DMS114 treated with DMSO at 0.1 percent for 48 hours (cell line): ENCODE measurements around the gene RGS6.

ENCODE experiments used
- DNase-seq: peaks from one replicate; lab custom pipeline; 2025; ENCODE audit not compliant: unreplicated experiment; lab: John Stamatoyannopoulos, UW

RGS6 gene

DNA sequence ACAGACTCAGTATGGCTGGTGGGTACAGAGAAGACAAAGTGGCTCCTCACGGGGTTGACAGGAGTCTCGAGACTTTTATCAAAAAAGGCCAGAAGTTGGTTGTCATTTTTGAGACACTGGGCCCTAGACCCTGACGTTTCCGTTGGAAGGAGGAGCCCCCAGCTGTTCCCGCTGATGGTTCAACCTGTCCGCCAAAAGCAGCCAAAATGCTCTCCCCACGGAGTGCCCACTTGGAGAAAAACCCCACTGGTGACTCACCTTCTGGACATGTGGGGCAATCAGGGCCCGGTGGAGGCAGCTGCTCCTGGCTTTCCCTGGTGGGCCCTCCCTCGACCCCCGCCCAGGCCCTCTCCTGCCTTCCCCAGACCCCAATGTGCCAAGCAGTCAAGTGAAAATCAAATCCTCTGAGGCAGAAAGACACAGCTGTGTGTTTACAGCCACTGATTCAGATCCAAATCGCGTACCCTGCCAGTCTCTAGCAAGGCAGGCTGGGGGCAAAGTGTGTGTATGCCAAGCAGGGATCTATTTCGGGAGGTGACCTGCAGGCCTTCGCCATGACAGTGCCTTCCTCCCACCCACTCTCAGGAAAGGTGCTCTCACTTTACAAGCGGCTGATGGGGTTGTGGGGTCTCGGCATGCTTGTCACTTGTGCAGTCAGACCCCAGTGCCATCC, 614.3 kb downstream of the RGS6 start:
- no peak for DNase-seq

DNA sequence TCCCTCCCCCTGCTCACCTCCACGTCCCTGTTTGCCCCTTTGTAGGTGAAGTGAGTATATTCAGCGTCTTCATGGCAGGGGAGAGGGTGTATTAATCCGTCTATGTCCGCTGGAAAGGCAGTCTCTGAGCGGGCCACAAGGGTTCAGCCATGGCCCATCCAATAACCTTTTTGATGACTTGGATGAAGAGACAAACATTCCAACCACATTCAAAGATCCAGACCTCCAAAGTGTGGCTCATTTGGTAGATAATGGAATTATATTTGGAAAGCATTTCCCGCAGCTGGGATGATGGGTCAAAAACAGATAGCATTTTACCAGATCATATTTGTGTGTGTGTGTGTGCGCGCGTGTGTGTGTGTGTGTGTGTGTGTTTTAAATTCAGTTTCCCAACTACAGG, 615.8 kb downstream of the RGS6 start:
- no peak for DNase-seq

DNA sequence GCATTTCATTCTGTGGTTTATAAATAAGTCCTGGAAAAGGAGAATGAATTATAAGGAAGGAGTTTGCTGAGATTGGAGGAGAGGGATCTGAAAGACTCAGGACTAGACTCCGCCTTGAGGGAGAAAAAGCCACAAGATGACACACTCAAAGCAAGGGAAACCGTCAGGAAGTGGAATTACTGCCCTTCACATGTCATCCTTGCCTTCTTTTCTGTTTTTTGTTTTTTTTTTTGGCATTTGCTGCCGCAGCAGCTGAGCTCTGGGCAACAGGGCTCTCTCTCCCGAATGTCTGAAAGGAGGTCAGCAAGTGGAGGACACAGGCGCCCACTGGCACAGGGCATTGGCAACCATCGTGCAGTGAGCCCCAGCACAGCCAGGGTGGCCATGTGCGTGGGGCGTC, 616.8 kb downstream of the RGS6 start:
- no peak for DNase-seq

DNA sequence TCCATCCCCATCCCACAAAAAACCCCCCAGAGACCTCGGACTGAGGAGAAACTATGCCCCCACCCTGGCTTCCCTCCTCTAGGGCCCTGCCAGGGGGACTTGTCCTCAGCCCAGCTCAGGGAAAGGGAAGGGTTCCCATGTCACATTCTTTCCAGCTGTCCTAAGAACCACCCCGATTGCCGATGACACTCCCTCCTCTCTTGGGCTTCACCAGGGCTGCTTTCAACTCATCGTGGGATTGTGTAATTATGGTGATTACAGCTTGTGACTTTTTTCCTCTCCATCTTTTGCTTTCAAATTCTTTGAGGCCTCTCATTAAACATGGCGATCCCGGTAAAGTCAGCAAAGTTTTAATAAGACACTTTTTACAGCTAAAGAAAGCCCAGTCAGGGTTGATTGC, 617.6 kb downstream of the RGS6 start:
- no peak for DNase-seq

DNA sequence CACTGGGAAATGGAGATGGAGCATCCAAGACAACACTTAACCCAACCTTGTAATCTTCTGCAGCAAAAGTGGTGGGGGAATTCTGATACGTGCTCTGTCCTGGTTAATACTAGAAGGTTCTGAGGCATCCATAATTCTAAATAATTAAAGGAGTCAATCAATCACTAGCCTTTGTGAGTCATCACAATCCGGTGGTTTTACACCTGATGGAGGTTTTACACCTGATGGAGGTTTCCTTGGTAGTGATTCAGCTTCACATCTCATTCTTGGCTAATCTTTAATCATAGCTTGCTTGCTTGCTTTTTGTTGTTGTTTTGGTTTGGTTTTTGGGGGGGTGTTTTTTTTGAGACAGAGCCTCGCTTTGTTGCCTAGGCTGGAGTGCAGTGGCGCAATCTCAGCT, 618.3 kb downstream of the RGS6 start:
- DNase-seq: no peak

DNA sequence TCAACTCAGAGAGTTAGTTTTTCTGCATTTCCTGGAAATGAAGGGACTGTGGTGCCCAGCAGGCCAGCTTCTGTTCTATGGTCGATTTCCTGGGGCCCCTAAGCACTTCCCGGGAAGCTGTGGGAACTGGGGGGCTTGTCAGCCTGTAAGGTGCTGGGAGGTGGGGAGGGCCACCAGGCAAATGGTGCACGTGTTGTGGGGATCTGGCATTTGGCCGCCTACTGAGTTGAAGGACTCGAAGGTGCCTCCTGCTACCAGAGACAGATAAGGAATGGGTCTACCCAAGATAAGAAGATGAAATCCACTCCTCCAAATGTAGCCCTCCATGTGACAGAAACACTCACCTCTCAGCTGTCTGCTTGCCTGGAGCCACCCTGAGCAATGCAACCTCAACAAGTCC, 620.0 kb downstream of the RGS6 start:
- DNase-seq: no peak

DNA sequence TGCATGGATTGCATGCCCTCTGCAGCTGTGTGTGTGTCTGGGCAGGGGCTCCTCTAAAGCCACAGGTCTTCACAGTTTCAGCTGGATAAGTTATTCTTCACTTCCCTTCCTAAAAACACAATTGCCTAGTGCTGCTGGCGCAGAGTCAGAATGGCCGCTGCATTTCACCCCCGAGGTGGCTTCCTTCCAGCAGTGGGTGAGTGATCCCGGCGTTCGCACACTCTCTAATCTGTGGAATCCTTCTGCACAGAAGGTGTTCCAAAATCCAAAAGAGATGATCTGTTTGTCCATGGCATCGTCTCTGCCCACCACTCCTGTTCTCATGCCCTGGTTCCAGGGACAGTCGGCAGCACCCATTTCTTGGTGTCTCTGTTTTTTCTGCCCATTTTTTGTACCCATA, 620.9 kb downstream of the RGS6 start:
- no peak for DNase-seq

DNA sequence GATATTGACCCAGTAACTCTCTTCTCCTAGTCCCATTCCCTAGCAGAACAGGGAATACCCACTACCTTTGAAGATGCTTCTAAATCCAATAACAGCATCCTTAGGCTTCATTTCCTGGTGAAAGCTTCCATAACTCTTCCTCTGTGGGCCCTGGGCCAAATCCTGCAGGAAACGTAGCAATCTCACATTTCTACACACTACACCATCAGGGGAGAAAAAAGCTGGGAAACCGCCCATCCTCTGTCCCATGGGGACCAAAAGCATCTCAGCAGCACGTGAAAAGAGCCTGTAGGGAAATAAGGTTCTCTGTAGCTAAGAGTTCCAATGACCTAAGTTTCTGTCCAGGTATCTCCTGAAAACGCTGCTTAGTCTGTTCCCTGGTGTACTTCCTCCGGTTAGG, 621.4 kb downstream of the RGS6 start:
- DNase-seq: no peak

DNA sequence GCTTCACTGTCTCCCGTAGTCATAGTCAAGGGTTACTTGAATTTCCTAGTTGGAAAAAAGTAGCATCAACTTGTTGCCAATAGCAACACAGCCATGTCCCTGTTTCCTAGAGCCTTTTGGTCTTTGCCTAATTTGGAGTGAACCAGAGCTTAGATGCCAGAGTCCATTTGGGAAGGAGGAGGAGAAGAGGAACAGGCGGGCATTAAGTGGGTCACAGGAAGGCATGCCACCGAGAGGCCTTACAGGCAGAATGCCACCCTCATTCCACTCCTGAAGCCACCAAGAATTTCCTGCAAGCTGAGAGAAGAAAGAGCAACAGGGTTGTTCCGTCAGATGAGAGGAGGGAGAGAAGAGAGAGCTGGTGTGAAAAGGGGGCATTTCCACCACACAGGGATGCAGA, 622.2 kb downstream of the RGS6 start:
- no peak for DNase-seq

DNA sequence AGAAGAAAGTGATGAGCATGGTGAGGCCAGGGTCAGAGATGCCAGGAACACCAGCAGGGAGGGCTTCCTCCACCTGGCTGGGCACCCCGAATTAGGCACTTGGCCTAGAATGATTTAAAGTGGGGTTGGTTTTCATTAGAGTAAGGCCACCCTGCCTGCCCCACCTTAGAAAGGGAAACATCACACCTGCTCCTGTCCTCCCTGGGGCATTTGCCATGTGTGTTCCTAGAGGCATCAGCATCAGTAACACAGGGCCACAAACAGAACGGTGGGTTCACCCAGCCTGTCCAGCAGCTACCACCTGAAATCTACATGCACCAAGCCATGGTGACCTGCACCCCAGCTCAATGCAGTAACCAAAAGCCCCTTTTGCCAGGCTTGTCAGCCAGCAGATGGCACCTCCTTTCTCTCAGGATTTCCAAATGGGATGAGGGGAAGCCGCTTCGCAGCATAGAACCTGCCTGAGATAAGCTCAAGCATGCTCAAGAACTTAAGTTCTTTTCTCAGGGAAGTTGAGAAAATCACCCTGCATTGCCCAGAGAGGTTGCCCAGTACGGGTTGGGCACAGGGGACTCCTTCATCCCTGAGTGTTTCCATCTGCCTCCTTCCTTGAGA, 622.9 kb downstream of the RGS6 start:
- no peak for DNase-seq

DNA sequence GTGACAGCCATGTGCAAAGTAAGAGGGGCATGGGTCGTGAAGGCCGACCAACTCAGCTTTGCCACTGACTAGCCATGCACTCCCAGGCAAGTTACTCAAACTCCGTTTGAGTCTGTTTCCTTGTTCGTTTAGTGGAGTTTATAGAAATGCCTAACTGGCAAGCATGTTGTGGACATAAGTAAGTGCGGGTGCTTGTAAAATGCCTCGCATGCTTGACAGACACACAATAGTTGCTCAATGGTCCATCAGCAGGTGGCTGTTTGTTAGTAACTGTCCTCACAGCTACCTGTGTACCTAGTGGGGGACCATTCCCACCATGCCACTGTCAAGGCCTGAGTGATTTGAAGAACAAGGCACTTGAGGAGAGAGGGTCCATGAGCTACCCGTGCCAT, 623.4 kb downstream of the RGS6 start:
- no peak for DNase-seq

DNA sequence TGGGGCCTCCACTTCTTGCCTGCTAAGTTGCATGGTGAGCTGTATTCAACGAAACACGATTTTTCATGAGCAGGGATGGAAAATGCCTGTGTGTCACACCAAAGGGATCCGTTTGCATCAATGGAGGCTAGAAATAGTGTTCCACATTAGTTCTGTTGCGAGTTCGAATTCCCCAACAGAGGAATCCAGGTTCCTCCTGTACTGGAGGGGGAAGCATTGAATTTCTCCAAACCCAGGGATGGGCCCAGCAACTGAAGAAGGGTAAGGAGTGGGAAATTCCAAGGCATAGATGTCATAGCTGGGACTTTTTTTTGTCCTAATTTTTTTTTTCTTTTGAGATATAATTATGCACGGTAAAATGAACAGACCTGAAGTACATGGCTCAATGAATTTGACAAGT, 625.4 kb downstream of the RGS6 start:
- DNase-seq: no peak

DNA sequence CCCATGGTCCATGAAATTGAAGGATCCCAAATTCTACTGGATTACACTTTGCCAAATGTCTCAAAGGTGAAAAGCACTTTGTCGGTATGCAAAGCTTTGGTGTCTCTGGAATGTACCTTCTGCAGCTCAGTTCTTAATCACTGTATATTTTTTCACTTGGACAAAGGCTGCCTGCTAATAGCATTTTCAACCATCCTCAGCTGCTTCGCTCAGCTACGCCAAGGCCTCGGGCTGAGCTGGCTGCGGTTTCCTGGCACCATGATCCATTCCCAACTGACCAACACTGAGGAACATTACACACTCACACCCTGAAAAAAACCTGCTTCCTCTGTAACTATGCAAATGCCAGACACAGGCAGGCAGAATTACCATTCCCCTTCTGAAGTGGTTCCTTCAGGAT, 626.5 kb downstream of the RGS6 start:
- no peak for DNase-seq

DNA sequence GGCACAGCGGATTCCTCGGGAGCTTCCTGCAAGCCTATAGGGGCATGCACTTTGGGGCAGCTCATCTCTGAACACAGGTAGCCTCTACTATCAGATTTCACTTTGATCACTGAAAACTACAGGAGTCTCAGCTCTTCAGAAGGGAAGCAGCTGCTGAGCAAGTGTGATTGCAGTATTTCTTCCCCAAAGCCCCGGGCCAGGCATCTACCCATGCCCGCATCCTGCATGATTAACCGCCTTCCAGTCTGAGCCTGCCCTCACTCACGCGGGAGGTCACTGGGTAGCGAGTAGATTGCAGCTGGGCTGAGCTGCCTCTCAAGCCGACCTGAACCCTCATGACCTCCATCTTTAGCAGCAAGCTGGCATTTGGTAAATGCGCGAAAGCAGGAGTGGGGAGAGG, 627.0 kb downstream of the RGS6 start:
- DNase-seq: no peak

DNA sequence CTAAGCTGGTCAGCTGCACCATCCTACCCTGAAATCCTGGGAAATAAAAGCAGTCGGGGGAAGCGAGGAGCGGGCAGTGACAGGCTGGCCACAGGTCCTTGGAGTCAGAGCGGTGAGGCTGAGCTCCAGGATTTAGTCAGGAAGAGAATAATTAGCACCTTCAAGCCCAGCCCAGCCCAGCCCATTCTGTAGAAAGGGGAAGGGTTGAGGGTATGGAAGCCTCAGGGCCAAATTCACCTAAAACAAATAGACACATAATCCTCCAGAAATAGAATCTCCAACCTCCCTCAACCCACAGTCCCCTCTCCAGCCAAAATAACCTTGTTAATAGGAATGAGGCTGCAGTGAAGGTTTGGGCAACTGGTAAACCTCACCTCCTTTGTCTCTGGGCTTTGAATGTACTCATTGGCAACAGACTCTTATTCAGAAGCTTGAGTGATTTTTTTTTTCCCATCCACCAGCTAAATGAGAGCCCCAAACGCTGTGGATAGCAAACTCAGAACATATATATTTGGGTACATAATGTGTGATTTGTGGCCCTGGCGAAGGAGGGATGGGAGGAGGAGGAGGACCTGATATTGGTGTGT, 627.5 kb downstream of the RGS6 start:
- DNase-seq: no peak

DNA sequence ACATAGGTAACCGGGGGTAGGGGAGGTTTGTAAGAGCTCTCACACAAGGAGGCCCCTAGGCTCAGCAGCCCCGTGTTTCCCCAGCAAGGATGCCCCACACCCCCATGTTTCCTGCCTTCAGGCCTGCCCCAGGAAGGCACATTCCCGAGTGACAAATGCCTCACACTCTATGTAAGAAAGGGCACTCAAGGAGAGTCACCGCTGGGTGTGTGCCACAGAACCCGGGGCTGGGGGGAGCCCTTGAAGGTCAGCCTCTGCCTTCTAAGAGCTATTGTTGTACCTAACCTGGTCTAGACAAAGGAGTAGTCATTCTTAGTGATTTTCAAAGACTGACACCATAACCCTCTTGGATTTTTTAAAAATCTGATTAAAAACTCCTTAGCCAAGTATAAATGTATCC, 628.1 kb downstream of the RGS6 start:
- DNase-seq: no peak

DNA sequence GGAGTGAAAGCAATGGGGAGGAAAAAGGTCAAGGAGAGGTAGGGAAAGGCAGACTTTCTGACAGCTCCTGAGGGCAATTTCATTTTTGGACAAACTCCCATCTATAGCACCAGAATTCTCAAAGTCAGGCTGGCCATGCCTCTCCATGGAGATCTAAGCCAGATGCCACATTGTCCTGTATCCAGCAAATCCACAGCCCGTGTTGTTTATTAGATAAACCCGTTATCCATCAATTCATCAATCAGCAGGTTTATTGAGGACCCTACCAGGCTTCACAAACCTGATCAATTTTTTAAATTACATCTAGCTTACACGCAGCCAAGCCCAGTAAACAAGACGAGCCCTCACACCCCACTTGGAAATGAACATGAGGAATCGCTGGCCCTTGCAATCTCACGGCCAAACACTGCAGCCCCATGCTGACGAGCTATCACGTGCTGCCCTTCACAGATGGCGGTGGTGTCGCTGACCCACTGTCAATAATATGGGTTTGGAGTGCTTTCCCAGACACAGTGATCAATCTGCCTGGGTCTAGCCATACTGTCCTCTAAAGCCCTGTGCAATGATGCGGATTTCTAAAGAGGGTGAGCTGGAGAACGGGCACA, 628.8 kb downstream of the RGS6 start:
- no peak for DNase-seq

DNA sequence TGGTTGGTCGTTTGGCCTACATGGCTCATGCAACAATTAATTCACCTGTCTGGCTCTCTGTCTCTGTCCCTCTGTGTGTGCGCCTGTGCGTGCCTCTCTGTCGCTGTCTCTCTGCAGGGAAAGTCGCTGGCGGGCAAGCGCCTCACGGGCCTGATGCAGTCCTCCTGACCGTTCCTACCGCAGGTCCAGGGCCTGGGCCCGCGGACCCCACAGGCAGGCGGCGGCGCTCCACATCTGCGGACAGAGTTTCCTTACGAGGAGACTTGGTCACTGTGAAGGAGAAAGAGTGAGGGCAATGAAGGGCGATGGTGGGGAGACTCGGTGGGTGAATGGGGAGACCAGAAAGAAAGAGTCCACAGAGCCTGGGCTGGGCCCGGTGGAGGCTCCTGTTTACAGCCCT, 630.1 kb downstream of the RGS6 start:
- DNase-seq: no peak

DNA sequence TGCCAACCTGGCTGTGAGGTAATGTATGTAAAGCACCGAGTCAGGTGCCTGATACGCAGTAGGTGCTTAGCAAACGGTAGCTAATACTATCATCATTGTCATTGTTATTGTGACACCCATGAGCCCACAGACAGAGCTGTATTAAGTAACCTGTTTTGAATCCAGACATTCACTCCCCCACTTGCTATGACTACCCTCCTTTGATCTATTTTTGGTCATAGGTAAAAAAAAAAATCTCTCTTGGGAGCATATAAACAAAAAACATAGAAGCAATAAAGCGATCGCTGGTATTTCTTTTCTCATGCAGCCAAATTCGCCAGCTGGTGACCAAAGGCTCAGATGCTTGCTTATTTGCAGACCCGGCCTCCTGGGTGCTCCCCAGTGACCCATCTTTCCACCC, 631.4 kb downstream of the RGS6 start:
- DNase-seq: no peak

DNA sequence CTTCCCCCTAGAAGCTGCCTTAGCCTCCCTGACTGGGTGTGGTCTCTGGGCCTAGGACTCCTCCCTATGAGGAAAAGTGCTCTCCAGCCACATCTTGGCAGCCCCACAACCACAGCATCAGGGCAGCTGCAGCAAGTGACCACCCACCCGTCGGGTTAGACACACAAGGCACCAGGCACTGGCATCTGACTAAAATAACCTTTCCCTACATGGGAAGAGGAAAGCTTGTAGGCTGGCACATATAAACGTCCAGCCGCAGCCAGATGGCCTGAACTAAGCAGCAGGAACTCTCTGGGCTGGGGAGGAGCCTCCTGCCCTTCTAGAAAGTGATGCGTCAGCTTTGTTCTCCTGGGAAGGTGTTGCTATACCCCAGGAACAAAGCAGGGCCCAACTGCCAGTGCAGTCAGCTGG, 632.9 kb downstream of the RGS6 start:
- no peak for DNase-seq

DNA sequence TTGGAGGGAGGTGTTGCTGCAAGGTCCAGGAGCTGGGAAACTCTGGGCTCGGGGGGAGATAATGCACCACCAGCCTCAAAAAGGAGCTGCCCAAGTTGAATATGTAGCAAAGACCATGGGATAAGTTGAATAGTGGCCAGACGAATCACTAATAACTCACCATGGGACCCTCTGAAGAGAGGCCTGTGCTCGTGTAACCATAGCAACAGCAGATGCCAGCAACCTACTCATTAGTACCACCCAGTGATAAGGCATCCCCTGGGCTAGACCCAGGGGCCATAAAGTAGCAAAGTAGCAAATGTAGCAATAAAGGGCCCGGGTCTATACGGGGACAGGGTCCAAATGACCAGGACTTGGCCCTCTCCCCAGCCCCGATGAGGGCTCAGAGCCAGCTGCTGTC, 633.7 kb downstream of the RGS6 start:
- DNase-seq: no peak

DNA sequence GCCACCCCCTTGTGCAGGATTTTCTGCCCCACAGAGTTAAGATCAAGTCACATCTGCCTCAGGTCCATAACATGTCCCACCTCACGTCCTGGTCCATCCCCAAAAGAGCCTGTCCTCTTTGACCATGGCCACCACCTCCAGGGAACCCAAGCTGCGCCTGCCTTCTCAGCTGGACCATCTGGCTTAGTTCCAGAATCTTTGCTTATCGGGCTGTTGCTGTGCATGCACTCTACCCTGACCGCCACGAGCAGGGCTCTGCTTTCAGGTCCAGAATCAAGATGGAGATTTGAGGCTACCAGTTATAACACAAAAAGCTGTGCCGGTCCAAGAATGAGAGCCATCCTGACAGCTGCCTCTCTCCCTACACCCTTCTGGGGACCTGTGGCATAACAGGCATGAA, 635.0 kb downstream of the RGS6 start:
- DNase-seq: no peak
